T-helper 2 cell (primary cell): ENCODE measurements around the gene SPATA24.
"Not testable (repeated sequence)": the region's sequence is repeated elsewhere in the genome, so short reads cannot be mapped to it uniquely, and the experiment has no call there.

Experiments used
- DNase-seq, 5 experiments: peaks; one replicate each; pipeline versions ENCODE4 v3.0.0 to v3.0.0-alpha.2; 2012 to 2022

The SPATA24 gene

DNA sequence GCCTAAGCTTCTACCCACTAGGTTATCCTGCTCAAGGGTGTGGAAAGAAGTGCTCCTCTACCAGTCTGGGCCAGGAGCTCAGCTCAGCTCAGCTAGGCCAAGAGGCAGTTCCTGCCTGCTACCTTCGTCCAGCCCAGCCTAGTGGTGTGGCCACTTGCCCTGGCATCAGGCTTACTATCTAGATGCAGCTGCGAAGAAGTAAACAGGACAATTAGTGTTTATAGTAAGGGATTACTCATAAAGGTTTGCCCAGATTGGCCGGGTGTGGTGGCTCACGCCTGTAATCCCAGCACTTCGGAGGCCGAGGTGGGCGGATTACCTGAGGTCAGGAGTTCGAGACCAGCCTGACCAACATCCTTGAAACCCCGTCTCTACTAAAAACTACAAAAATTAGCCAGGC is 12.8 kb upstream of the SPATA24 start:
- no peak for DNase-seq

DNA sequence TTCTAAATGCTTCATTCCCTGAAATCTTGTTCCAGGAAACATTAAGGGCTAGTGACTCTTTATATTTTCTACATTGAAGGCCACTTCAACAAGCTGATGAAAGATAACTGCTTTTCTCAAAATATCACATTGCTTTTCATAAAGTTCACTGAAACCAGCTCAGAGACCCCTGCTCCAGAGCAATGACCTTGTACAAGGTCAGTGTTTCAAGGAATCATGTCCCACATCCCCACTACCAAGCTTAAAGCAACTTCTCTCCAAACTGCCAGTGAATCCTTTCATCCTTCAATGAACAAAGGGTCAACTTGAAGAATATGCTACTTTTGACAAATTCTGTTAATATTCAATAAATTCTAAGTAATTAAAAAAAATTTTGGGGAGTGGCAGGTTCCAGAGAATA is 12.0 kb upstream of the SPATA24 start:
- no peak for DNase-seq

DNA sequence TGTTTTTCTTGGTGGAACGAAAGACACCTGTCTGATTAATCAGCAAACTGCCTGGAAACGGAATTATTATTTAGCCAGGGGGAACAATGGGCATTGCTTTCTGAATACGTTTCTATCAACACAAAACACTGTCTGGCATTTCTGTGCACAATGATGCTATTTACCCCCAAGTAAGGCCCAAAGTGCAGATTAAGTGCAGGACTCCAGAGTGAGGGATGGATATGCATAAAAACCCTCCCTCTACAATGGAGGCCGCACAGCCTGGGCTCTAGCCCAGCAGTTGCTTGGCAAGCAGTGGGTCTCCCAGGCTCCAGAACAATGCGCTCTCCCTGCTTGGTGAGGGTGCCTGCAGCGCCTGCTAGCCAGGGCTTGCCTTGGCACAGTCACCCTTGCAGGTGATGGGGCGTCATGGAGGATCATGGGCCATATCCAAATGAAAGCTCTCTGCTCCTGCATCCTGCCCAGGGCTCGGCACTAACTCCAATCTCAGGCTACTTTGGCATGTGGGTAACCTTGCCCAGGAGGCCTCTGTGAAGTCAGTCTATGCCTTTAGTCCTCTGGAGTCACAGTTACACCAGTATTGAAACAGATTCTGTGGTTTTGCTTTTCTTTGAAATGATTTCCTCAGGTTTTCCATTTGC is 11.5 kb upstream of the SPATA24 start:
- DNase-seq: peak in 1 of 5 experiments; percentile 47

DNA sequence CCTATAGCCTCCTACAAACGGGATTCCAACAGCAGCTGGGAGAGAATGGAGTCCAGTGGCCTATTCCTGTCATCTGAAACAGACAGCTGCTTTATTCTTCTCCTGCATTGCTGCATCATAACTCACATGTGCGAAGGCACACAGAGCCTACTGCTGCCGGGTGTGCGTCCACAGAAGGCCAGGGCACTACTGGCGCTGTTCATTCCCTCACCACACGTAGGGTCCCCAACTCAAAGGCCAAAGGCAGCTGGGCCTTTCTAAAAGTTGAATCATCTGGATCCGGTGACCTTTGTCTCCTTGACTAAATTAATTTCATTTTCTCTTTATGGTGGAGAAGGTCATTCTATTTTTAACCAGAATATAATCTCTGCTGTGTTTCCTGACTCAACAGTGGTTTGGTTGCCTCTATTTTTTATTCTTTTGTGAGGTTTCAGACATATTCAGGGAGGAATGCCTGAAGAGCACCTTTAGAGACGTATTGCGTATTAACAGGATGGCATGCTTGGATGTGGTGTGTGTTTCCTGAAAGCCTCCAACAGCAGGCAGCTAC is 10.8 kb upstream of the SPATA24 start:
- no peak for DNase-seq

DNA sequence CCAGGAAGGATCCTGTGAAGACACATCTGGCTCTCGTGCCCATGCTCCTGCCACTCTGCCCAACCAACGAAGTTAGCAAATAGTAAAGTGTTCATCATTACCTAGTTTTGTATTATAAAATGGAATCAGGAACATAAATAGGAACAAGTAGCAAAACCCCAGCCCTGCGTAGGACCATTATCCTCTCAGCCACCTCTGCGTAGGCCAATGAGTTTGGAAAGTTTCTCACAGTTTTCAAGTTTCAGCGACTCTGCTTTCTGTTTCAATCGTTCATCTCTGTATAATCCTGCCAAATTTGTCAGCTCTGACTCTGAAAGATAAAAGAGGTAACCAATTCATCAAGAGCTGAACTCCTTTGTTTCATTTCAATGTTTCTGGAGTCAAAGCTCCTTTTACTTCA is 10.1 kb upstream of the SPATA24 start:
- DNase-seq: peak in 1 of 5 experiments; percentile 38

DNA sequence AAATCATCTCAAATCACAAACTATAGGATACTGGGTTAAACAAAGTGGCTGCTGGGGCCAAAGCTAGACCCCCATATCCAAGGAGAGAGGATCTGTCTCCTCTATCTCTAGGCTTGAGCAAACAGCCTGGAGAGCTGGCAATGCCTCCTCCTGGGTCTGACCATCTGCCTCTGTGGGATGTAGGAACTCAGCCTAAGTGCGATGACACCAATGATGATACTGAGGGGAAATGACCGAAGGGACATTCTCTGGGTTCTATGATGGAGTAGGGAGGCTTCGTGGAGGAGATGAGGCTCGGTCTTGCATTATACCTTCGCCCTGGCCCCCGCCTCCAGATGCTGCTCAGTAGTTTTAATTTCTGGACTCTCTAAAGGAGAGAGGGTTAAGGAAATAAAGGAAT is 9.3 kb upstream of the SPATA24 start:
- DNase-seq: no peak

DNA sequence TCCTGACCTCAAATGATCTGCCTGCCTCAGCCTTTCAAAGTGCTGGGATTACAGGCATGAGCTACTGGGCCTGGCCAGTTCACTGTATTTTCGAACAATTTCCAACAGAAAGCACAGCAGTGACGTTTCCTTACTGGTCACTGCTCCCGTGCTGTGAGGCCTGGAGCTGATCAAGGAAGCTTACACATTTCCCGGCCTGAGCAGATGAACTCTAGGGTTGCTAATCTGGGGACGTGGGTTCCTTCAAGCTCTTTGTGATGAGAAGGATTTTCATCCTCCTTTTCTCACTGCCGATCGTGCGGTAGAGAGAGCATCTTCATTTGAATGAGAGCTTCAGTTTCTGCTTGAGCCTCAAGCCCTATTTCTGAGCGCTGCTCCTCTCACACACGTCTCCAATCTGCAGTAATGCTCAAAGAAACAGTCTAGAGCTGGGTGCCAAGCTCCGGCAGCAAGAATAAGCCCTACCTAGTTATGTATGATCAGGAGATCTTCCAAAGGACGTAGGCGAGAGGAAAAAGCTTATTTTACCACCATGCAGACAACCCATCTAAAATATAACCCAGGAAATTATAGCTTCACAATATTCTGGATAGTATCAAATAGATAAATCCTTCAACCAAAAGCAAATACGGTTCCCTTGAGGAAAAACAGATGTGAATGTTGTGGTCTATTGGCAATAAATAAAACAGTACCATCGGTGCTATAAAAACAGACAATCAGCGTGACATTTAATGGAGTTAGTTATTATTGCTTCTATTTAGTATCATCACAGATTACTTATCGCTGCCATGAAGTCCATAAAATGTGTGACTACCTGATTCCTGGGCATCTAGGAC is 7.3 kb upstream of the SPATA24 start:
- DNase-seq: no peak

DNA sequence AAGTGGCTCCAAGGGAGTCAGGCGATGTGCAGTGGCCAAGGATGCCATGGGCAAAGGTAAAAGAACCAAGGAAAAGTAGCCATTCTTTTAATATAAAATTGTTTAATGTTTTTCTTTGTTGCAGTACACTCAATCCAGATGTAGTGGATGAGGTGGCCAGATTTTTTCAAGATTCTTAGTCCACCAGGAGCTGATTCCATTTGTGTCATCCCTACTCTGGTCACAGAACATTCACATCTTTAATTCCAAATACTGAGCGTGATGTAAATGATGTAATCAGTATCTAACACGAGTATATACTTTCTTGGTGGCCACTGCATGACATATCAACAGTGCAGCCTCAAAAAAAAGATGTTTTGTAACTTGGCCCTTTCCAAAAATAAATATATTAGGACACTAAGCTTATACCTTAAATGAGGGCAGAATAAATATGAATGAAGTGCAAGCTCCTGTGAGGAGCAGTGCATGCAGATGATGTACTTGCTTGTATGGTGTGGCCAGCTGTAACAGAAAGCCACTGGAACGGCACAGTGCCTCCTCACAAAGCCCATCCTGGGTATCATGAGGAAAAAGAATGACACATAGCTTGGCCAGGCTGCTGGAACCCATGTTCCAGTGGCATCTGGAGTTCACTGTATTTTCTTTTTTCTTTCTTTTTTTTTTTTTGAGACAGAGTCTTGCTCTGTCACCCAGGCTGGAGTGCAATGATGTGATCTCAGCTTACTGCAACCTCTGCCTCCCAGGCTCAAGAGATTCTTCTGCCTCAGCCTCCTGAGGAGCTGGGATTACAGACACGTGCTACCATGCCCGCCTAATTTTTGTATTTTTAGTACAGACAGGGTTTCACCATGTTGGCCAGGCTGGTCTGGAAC is 6.5 kb upstream of the SPATA24 start:
- no peak for DNase-seq

DNA sequence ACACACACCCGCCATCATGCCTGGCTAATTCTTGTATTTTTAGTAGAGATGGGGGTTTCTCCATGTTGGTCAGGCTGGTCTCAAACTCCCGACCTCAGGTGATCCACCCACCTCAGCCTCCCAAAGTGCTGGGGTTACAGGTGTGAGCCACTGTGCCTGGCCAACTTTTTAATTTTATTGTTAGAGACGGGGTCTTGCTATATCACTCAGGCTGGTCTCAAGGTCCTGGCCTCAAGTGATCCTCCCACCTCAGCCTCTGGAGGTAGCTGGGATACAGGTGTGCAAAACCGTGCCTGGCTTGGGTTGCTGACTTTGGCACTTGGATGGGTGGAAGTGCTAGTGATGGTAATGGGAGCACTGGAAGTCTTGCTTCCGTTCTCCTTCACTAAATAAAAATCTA is 5.2 kb upstream of the SPATA24 start:
- DNase-seq: not testable (repeated sequence)

DNA sequence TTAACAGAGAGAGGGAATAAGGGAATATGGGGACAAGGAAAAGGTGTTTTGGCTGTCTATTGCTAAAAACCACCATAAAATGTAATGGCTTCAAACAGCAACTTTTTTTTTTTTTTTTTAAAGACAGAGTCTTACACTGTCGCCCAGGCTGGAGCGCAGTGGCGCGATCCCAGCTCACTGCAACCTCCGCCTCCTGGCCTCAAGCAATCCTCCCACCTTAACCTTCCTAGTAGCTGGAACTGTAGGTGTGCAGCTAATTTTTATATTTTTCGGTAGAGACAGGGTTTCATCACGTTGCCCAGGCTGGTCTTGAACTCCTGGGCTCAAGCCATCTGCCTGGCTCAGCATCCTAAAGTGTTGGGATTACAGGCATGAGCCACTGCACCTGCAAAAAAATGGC is 4.3 kb upstream of the SPATA24 start:
- DNase-seq: no peak

DNA sequence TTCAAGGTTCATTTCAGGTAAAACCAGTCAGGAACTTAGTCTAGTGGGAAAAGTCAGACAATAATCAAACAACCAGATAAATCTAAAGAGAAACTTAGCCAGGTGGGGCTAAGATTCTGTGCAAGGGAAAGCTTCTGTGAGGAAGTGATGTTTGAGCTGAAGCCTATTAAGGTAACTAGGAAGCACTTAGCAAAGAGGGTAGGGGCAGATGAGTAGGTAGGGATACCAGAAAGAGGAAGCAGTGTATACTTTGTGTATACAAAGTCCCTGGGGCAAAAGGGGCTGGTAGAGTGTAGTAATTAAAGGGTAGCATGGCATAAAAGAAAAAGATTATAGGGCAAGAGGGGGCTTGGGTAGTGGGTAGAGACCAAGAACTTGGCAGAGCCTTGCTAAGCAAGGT is 3.6 kb upstream of the SPATA24 start:
- DNase-seq: no peak

DNA sequence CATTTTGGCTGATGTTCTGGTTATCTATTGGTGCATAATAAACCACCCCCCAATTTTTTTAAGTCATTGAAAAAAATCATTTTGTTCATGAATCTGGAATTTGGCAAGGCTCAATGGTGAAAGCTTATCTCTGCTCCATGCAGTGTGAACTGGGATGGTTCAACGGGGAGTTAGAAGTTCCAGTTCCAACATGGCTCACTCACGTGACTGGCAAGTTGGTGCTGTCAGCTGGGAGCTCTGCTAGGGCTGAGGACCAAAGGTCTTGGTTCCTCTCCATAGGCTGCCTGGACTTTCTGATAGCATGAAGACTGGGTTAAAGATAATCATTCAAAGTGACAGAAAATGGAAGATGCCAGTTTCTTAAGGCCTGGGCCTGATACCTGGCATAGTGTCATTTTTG is 3.1 kb upstream of the SPATA24 start:
- DNase-seq: no peak

DNA sequence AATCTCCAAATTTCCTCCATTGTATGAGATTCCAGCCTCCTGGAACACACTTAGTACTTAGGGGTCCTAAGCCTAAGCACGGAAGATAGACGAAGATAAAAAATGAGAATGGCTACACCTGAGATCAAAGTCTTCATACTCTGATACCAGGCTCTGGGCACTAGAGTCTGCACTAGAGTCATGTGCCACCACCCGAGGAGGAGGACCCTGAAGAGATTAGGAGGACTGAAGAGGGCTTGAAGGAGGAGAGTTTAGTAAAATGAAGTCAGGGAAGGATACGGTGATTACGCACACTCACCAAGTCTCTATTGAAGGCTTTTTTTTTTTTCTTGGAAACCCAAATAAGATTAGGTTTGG is 573 bp upstream of the SPATA24 start:
- peak in 1 of 5 experiments; percentile 41 for DNase-seq

DNA sequence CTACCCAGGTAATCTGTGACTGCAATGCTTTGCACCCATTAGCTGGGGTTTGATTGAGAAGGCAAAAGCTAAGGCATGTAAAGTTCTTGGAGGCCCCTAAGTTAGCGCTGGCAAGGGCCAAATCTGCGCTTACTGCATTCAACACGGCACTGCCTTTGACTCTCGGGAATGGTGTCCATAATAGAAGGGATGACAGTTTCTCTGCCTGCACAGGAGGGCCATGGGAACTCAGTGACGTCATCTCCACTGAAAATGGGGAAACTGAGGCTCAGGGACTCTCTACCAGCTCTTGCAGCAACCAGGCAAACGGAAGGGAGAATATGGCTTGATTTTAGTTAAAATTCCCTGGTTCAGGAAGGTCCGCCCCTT is 487 bp downstream of the SPATA24 start:
- no peak for DNase-seq

DNA sequence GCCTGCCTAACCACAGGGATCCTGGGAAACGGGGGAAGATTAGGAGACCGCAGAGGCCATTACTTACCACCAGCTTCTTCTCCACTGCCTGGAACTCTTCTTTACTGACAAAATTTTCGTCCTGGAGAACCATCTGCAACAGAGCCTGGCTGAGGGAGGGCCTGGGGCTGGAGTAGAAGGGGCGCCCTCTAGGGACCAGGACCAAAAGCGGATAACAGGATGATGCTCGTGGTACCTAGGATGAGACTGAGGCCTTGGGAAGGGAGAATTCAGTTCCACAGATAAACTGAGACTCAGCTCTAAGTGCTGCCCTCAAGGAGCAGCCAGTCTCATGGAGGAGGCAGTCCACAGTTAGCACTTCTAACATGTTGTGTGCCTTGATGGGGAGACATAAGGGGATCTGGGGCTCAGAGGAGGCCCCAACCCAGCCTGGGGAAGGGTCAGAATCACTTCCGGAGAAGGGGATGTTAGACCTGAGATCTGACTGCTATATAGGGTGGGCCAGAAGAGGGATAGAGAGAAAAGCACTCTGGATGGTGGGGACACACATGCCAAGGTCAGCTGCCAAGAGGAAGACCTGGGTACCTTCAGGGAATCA is 1.2 kb downstream of the SPATA24 start:
- DNase-seq: no peak

DNA sequence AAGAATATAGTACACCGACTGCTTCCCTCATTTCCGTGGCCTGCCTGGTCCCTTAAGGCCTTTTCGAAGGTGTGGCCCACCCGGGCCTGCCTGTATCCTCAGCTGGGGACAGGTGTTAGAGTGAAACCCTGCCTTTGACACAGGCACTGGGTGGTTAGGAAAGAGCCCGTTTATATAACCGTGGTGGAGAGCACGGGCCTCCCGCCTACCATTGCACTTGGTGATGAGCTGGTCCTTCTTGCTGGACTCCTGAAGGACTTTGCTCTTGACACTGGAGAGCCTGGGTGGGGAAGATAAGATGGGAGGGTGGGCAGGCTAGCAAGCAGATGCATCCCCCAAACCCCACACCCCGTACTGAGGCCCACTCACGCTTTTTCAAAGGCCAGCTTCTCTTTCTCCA is 2.3 kb downstream of the SPATA24 start:
- DNase-seq: no peak

DNA sequence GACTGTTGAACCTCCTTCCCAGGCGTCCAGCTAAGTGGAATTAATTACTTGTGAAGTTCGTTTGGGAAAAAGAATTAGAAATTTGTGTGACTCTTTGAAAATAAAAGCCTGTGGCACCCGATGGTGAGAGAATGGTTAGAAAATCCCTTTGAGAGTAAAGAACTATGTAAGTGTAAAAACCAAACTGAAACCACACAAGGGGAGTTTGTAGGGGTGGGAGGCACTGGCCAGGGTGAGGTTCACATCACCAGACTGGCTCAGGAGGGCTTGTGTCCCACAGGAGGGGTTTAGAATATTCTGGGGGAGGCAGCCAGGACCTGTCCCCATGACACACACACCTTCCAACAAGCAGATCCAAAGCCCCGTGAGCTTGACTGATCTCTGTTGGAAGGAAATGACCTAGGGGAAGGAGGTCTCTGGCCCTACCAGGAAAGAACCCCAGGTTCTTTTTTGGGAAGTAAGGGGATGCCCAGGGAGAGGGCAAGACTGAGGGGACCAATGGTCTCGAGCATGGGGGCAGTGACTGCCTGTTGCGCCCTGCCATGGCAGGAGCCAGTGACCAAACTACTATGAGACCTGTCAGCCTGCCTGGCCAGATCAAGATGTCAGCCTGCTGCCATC is 4.3 kb downstream of the SPATA24 start:
- DNase-seq: no peak

DNA sequence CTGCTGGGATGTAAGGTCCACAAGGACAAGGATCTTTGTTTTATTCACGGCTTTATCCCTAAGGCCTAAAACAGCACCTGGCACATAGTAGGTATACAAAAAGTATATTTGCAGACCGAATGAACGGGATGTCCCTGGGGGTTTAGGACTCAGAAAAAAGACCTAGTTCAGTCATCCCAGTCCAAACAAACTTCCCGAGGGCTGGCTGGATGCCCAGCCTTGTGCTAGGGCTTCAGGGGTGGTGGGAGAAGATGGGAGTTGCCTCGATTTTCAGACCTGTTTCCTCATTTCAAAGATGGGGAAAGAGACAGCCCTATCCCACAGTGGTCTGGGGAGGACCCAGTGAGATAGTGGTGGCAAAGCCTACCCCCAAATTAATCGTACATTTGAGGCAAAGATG is 6.0 kb downstream of the SPATA24 start:
- DNase-seq: no peak

DNA sequence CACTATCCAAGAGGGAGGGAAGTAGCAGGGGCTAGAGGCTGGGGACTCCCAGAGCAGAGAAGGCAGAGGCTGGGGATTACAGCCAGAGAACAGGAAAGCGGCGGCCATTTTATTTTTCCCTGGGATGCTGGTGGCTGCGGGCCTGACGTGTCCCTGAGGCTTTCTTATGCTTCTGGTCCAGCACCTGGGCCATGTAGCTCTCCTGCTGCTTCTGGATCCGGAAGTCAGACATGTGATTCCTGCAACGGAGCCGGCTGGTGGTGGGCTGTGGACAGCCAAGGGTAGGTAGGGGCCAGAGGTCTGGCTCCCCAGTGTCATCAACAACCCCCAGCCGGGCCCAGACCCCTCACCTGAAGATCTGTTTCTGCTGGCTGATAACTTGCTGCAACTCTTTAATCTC is 7.2 kb downstream of the SPATA24 start:
- DNase-seq: no peak

DNA sequence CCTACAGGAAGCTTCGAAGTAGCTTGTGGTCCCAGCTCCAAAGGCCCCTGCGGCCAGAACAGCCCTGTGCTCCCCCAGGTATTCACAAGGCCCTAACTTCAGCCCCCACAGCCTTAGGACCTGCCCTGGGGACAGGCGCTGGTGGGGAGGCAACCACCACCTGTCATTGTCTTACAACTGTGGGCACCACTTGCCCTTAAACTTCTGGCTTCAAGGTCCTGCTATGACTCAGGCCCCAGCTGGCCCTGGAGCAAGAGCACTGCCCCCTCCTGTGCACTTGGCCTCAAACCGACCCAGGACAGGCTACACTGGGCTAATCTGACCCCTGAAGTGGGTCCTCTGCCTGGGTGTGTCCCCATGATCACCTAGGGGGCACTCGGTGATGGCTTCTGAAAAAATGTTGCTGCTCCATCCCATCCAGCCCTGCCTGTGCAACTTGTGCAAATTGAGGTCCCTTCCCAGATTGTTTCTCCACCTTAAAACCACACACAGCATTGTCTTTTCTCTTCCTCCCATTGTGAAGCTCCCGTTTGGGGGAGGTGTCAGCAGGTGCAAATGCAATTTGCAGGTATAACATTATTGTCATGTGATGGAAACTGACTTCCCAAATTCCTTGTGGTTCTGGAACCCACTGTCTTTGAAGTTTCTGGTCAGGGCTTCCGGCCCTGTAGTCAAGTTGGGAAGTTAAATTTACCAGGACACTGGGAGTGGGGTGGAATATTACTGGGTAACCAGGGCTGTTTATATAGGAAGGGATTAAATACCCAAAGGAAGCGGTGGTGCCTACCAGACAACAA is 7.8 kb downstream of the SPATA24 start:
- DNase-seq: no peak
